ENCODE measurements around the gene VAMP2. TPM values are rescaled to one million over a fixed set of nuclear protein-coding genes. Genes with fewer than 3 reads are reported as not detected.

The VAMP2 gene
- total and polyA plus RNA-seq, 10 of the 15 experiments (the other 5 are each of a cell fraction or from before 2014, with no cell fraction given), result 3.0 to 35.2 (median 25.0) TPM

DNA sequence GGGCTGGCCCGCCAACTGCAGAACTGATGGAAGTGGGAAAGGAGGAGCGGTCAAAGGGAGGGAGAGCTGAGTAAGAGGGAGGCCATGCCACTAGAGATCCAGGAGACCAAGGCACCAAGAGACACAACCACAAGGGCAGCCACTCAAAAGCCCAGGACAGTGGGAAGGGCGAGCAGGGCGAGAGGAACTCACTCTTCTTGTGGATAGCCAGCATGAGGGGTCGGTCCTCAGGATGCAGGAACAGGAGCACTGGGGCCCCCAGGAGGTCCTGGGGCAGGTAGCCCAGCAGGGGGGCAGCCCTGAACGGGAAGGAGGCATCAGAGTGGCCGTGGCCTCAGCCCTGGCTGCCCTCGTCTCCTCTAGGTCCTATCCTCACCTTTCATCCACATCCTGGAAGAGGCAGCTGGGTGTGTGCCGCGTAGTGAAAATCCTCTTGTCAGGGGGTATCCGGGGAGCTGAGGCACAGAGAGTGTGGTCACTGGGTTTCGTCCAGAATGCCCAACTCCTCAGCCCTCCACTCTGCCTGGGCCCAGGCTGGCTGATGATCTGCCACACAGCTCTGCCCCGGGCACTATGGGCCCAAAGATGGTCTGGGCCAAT lies 14.8 kb downstream of the VAMP2 start:
- FAIRE-seq, result no peak
- H2AFZ ChIP-seq (ENCODE audit: control insufficient read depth, low read depth, low read length), result no peak overlapping the region
- intact Hi-C loops (cut with micrococcal nuclease; ENCODE audit: unreplicated experiment), result no loop called here
- no peaks in the 10 kb centered on the region for H3K9me3 ChIP-seq (replicated peaks; ENCODE audit: control insufficient read depth, insufficient read depth, low read length)
- no peak overlapping the region for H3K27ac ChIP-seq (ENCODE audit: control insufficient read depth, insufficient read depth)
- ChIA-PET RAD21 (ENCODE audit: unreplicated experiment) (no interaction called here), POLR2A (interaction anchor here (1.5 to 3.8 kb wide), 2 partner anchors 8 to 13 kb away, joined by 4 to 29 read pairs; no protein-coding TSS in a partner anchor), SMC1A (ENCODE audit: uncharacterized antibody, unreplicated experiment) (no interaction called here), CTCF (interaction anchor here (0.9 kb wide), 1 partner anchor 100 kb away, joined by 3 read pairs; the partner anchor contains the start of gene CTC1)
- 93% methylated on average over 13 of the region's 13 CpGs for WGBS (ENCODE audit: insufficient coverage, insufficient replicate concordance, low lambda C conversion rate, missing lambda C conversion rate)
- in situ Hi-C loops (cut with MboI), result no loop called here
- H3K4me2 ChIP-seq (ENCODE audit: control insufficient read depth, insufficient read depth), result no peak overlapping the region
- TF ChIP-seq CREM (IDR thresholded peaks at IDR 0.05; ENCODE audit: low read depth) (no peak), HCFC1 (IDR thresholded peaks at IDR 0.05; ENCODE audit: low read length) (no peak), POLR2AphosphoS5 (IDR thresholded peaks at IDR 0.05; ENCODE audit: low read length) (peak; percentile 51), NR2C1 (IDR thresholded peaks at IDR 0.05) (no peak), YBX1 (IDR thresholded peaks at IDR 0.05) (no peak)
- no TSS peak for BruUV-seq (replicated peaks)
- no peaks in the 10 kb centered on the region; the same call in 1 of the 2 replicates for H4K20me1 ChIP-seq (ENCODE audit: control insufficient read depth, insufficient read depth)
- H3K4me1 ChIP-seq (ENCODE audit: control insufficient read depth, insufficient read depth, low read length), result peaks cover 14% of the 10 kb centered on the region
- peaks cover 19% of the 10 kb centered on the region for H3K79me2 ChIP-seq (ENCODE audit: control insufficient read depth, insufficient read depth, low read length)
- no peak overlapping the region for H3K4me3 ChIP-seq
- peaks cover 9 to 26% of the 10 kb centered on the region in 2 experiments for H3K36me3 ChIP-seq (ENCODE audit: control insufficient read depth in 2 of 2, insufficient read depth in 2 of 2, low read length in 1 of 2)
- H3K27me3 ChIP-seq (replicated peaks in 1 of 2; ENCODE audit: control insufficient read depth in 2 of 2, insufficient read depth in 2 of 2, low read length in 1 of 2), result no peaks in the 10 kb centered on the region
- ATAC-seq, result no peak
- H3K9ac ChIP-seq (ENCODE audit: control insufficient read depth, insufficient read depth, low read length), result no peak overlapping the region
- DNase-seq (ENCODE audit: low read depth, low spot score), result no peak

DNA sequence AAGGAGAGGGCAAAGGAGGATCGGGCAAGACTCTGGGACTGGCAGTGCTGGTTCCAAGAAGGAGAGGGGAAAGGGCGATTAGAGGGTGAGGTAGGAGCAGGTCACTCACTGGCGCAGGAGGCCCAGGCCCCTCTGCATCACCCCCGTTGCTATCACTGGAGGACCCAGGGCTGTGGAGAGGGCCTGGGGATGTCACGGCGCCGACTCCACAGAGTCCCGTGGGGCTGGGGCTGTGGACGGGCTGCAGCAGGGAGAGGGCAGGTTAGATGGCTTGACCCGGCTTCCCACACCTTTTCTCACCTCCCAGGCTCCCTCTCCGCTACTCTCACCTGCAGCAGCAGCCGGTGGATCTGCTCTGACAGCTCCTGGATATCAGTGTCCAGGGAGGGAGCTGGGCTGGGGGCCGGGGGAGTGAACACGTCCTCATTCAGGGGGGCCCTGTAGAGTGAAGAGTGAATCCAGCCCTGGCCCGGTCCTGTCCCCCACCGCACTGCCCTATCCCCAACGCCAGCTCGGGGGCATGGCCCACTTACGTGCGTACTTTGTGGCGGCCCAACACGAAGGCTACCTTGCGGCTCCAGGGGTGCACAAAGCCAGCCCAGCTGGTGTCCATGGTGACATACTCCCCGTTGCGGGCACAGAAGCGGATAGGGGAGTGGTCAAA lies 15.5 kb downstream of the VAMP2 start:
- Histone ChIP-seq H4K20me1 (ENCODE audit: control insufficient read depth, insufficient read depth) (no peaks in the 10 kb centered on the region; the same call in 1 of the 2 replicates), H3K79me2 (ENCODE audit: control insufficient read depth, insufficient read depth, low read length) (peaks cover 19% of the 10 kb centered on the region), H3K36me3 (ENCODE audit: control insufficient read depth in 2 of 2, insufficient read depth in 2 of 2, low read length in 1 of 2) (peaks cover 9 to 30% of the 10 kb centered on the region in 2 experiments), H3K9me3 (replicated peaks; ENCODE audit: control insufficient read depth, insufficient read depth, low read length) (no peaks in the 10 kb centered on the region), H2AFZ (ENCODE audit: control insufficient read depth, low read depth, low read length) (no peak overlapping the region), H3K27ac (ENCODE audit: control insufficient read depth, insufficient read depth) (no peak overlapping the region), H3K9ac (ENCODE audit: control insufficient read depth, insufficient read depth, low read length) (no peak overlapping the region), H3K4me1 (ENCODE audit: control insufficient read depth, insufficient read depth, low read length) (peaks cover 8% of the 10 kb centered on the region), H3K27me3 (replicated peaks in 1 of 2; ENCODE audit: control insufficient read depth in 2 of 2, insufficient read depth in 2 of 2, low read length in 1 of 2) (no peaks in the 10 kb centered on the region), H3K4me3 (no peak overlapping the region), H3K4me2 (ENCODE audit: control insufficient read depth, insufficient read depth) (no peak overlapping the region)
- BruUV-seq (replicated peaks), result no TSS peak
- POLR2A ChIA-PET, result interaction anchor here (1.5 kb wide), 1 partner anchor 12 kb away, joined by 4 read pairs; no protein-coding TSS in a partner anchor
- in situ Hi-C loops (cut with MboI) (no loop called here), intact Hi-C loops (cut with micrococcal nuclease; ENCODE audit: unreplicated experiment) (no loop called here)
- CTCF ChIA-PET, result no interaction called here
- no peak for FAIRE-seq
- RAD21 ChIA-PET (ENCODE audit: unreplicated experiment), result no interaction called here
- no peak for TF ChIP-seq CEBPB (IDR thresholded peaks at IDR 0.05; ENCODE audit: borderline replicate concordance in 1 of 2, low read depth in 2 of 2, low read length in 2 of 2)
- TF ChIP-seq NRF1 (conservative IDR thresholded peaks at IDR 0.05; ENCODE audit: low read depth, low read length), result no peak
- TF ChIP-seq TAF1 (IDR thresholded peaks at IDR 0.05; ENCODE audit: borderline replicate concordance, low read depth, low read length), result no peak
- no peak for TF ChIP-seq PML (IDR thresholded peaks at IDR 0.05; ENCODE audit: low read length)
- peak; percentile 21; the same call in 1 of the 2 replicates for TF ChIP-seq POLR2AphosphoS2 (IDR thresholded peaks at IDR 0.05; ENCODE audit: low read depth, low read length)
- no peak for TF ChIP-seq NFYB (IDR thresholded peaks at IDR 0.05; ENCODE audit: insufficient read depth, low read depth, low read length)
- no peak for TF ChIP-seq EP300 (IDR thresholded peaks at IDR 0.05; ENCODE audit: borderline replicate concordance in 1 of 2, control insufficient read depth in 1 of 2, low read depth in 2 of 2, low read length in 2 of 2)
- no peak for DNase-seq (ENCODE audit: low read depth, low spot score)
- SMC1A ChIA-PET (ENCODE audit: uncharacterized antibody, unreplicated experiment), result no interaction called here
- no peak for ATAC-seq
- WGBS (ENCODE audit: insufficient coverage, insufficient replicate concordance, low lambda C conversion rate, missing lambda C conversion rate), result 91% methylated on average over 23 of the region's 26 CpGs

Measured in GM12878 (cell line).